ENCODE measurements around the gene C19orf85.
A peak's percentile ranks its signal among the peaks of the same experiment; 100 is the strongest.

C19orf85 gene

DNA sequence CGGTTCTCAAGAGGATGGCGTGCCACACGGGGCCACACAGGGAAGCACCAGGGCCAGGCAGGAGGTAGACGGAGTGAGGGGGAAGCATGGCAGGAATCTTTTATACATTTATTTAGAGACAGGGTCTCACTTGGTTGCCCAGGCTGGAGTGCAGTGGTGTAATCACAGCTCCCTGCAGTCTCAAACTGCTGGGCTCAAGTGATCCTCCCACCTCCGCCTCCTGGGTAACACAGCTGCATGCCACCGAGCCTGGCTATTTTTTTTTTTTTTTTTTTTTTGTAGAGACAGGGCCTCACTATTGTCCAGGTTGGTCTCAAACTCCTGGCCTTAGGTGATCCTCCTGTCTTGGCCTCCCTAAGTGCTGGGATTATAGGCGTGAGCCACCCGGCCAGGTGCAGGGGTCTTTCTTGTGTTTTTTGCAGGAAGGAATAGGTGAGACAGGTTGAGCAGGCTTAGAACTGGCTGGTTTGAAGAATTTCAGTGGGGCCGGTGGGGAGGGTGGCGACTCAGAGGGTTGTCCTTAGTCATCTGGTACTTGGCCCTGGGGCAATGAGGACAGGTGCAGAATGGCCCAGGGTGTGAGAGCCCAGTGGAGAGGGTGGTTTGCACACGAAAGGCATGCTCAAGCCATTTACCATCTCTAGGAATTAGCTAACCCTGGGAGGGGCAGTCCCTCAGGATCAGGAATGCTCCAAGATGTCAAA lies 31.2 kb upstream of the C19orf85 start:
- no peak overlapping the region for H3K4me3 ChIP-seq (replicated peaks; ENCODE audit: insufficient read depth, low read length)
- TF ChIP-seq, protein P1, sequence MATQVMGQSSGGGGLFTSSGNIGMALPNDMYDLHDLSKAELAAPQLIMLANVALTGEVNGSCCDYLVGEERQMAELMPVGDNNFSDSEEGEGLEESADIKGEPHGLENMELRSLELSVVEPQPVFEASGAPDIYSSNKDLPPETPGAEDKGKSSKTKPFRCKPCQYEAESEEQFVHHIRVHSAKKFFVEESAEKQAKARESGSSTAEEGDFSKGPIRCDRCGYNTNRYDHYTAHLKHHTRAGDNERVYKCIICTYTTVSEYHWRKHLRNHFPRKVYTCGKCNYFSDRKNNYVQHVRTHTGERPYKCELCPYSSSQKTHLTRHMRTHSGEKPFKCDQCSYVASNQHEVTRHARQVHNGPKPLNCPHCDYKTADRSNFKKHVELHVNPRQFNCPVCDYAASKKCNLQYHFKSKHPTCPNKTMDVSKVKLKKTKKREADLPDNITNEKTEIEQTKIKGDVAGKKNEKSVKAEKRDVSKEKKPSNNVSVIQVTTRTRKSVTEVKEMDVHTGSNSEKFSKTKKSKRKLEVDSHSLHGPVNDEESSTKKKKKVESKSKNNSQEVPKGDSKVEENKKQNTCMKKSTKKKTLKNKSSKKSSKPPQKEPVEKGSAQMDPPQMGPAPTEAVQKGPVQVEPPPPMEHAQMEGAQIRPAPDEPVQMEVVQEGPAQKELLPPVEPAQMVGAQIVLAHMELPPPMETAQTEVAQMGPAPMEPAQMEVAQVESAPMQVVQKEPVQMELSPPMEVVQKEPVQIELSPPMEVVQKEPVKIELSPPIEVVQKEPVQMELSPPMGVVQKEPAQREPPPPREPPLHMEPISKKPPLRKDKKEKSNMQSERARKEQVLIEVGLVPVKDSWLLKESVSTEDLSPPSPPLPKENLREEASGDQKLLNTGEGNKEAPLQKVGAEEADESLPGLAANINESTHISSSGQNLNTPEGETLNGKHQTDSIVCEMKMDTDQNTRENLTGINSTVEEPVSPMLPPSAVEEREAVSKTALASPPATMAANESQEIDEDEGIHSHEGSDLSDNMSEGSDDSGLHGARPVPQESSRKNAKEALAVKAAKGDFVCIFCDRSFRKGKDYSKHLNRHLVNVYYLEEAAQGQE (IDR thresholded peaks at IDR 0.05; ENCODE audit: insufficient replicate concordance, low read depth) = no peak
- TF ChIP-seq, protein P2, sequence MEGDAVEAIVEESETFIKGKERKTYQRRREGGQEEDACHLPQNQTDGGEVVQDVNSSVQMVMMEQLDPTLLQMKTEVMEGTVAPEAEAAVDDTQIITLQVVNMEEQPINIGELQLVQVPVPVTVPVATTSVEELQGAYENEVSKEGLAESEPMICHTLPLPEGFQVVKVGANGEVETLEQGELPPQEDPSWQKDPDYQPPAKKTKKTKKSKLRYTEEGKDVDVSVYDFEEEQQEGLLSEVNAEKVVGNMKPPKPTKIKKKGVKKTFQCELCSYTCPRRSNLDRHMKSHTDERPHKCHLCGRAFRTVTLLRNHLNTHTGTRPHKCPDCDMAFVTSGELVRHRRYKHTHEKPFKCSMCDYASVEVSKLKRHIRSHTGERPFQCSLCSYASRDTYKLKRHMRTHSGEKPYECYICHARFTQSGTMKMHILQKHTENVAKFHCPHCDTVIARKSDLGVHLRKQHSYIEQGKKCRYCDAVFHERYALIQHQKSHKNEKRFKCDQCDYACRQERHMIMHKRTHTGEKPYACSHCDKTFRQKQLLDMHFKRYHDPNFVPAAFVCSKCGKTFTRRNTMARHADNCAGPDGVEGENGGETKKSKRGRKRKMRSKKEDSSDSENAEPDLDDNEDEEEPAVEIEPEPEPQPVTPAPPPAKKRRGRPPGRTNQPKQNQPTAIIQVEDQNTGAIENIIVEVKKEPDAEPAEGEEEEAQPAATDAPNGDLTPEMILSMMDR (IDR thresholded peaks at IDR 0.05; ENCODE audit: insufficient read depth, low read length) = no peak
- TF ChIP-seq SPI1 (IDR thresholded peaks at IDR 0.05; ENCODE audit: borderline replicate concordance, low read depth) (no peak), POLR2AphosphoS5 (IDR thresholded peaks at IDR 0.05; ENCODE audit: low read depth) (no peak), GABPA (IDR thresholded peaks at IDR 0.05; ENCODE audit: low read depth) (no peak)
- peaks cover 23% of the 10 kb centered on the region for H3K27me3 ChIP-seq (ENCODE audit: insufficient read depth, poor library complexity, severe bottlenecking)
- no peak overlapping the region for H3K27ac ChIP-seq (replicated peaks)
- DNase-seq (ENCODE audit: low read depth in 1 of 2, low spot score in 1 of 2) = no peak

DNA sequence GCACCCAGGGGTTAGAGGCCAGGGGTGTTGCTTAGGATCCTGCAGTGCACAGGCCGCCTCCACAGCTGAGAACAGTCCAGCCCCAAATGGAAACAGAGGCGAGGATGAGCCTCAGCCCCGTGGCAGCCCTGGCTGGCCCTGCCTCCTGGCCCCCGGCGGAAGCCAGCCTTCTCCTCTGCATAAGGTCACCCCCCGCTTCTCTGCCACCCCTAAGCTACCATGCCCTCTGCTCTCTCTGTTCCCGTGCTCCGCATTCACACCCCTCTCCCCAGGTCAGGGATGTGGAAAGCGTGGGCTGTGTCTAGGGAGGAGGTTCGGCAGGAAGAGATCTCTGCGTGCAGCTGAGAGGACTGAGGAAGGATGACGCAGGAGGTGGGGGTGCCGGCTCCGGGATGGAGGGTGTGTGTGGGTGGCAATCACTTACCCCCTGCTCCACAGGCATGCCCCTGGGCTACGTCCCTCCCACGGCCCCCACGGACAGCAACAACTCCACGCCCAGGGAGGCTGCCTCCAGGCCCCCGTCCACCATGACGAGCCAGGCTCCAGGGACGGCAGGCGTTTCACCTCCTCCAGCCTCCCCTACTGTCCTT lies 29.7 kb upstream of the C19orf85 start:
- TF ChIP-seq, protein P1 (IDR thresholded peaks at IDR 0.05; ENCODE audit: insufficient replicate concordance, low read depth) = no peak
- TF ChIP-seq GABPA (IDR thresholded peaks at IDR 0.05; ENCODE audit: low read depth) (no peak), SPI1 (IDR thresholded peaks at IDR 0.05; ENCODE audit: borderline replicate concordance, low read depth) (no peak), POLR2AphosphoS5 (IDR thresholded peaks at IDR 0.05; ENCODE audit: low read depth) (no peak)
- TF ChIP-seq, protein P2 (IDR thresholded peaks at IDR 0.05; ENCODE audit: insufficient read depth, low read length) = no peak
- Histone ChIP-seq H3K27me3 (ENCODE audit: insufficient read depth, poor library complexity, severe bottlenecking) (peaks cover 23% of the 10 kb centered on the region), H3K27ac (replicated peaks) (no peak overlapping the region), H3K4me3 (replicated peaks; ENCODE audit: insufficient read depth, low read length) (peak overlapping the region; percentile 2; the same call in 1 of the 2 replicates)
- DNase-seq (ENCODE audit: low read depth in 1 of 2, low spot score in 1 of 2) = peak in 1 of 2 experiments; percentile 35

DNA sequence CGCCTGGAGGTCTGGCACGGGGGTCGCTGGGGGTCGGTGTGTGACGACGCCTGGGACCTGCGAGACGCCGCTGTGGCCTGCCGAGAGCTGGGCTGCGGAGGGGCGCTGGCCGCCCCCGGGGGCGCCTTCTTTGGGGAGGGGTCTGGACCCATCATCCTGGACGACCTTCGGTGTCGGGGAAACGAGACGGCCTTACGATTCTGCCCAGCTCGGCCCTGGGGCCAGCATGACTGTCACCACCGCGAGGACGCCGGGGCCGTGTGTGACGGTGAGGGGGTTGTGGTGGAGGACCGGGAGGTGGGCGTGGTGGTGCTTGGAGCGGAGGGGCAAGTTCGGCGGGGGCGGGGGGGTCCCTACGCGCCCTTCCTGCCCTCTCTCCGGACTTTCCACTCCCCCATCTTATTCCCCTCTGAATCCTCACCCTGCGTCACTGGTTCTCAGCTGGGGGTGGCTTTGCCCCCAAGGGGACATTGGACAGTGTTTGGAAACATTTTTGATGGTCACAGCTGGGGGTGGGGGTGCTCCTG lies 29.2 kb upstream of the C19orf85 start:
- TF ChIP-seq GABPA (IDR thresholded peaks at IDR 0.05; ENCODE audit: low read depth) = no peak
- TF ChIP-seq SPI1 (IDR thresholded peaks at IDR 0.05; ENCODE audit: borderline replicate concordance, low read depth) = no peak
- TF ChIP-seq, protein P1 (IDR thresholded peaks at IDR 0.05; ENCODE audit: insufficient replicate concordance, low read depth) = no peak
- TF ChIP-seq, protein P2 (IDR thresholded peaks at IDR 0.05; ENCODE audit: insufficient read depth, low read length) = no peak
- TF ChIP-seq POLR2AphosphoS5 (IDR thresholded peaks at IDR 0.05; ENCODE audit: low read depth) = no peak
- Histone ChIP-seq H3K4me3 (replicated peaks; ENCODE audit: insufficient read depth, low read length) (no peak overlapping the region), H3K27ac (replicated peaks) (no peak overlapping the region), H3K27me3 (ENCODE audit: insufficient read depth, poor library complexity, severe bottlenecking) (peaks cover 23% of the 10 kb centered on the region)
- no peak for DNase-seq (ENCODE audit: low read depth in 1 of 2, low spot score in 1 of 2)
